ENCODE results near the gene SEMA4D. TPM values are rescaled to one million over a fixed set of nuclear protein-coding genes. Genes with fewer than 3 reads are reported as not detected.

Gene SEMA4D
- total RNA-seq, 1 donor from 2014 or later, result 46.2 TPM

GRCh38 chr9:89523948-89524347, 26.0 kb upstream of the SEMA4D start:
- TF ChIP-seq CTCF (IDR thresholded peaks at IDR 0.05), result no peak
- ATAC-seq, result no peak
- Histone ChIP-seq H3K4me1 (peaks cover 21% of the 10 kb centered on the region), H3K27ac (peak overlapping the region; percentile 18), H3K27me3 (no peaks in the 10 kb centered on the region), H3K9me3 (no peaks in the 10 kb centered on the region), H3K36me3 (no peaks in the 10 kb centered on the region), H3K4me3 (no peak overlapping the region)
- intact Hi-C loops (cut with DNase I), result no loop called here
- DNase-seq, result no peak

GRCh38 chr9:89522959-89523285, 25.0 kb upstream of the SEMA4D start:
- DNase-seq, result no peak
- ATAC-seq, result no peak
- Histone ChIP-seq H3K4me1 (peaks cover 21% of the 10 kb centered on the region), H3K4me3 (no peak overlapping the region), H3K27ac (peak overlapping the region; percentile 12), H3K9me3 (no peaks in the 10 kb centered on the region), H3K36me3 (no peaks in the 10 kb centered on the region), H3K27me3 (no peaks in the 10 kb centered on the region)
- intact Hi-C loops (cut with DNase I), result no loop called here
- TF ChIP-seq CTCF (IDR thresholded peaks at IDR 0.05), result no peak

DNA sequence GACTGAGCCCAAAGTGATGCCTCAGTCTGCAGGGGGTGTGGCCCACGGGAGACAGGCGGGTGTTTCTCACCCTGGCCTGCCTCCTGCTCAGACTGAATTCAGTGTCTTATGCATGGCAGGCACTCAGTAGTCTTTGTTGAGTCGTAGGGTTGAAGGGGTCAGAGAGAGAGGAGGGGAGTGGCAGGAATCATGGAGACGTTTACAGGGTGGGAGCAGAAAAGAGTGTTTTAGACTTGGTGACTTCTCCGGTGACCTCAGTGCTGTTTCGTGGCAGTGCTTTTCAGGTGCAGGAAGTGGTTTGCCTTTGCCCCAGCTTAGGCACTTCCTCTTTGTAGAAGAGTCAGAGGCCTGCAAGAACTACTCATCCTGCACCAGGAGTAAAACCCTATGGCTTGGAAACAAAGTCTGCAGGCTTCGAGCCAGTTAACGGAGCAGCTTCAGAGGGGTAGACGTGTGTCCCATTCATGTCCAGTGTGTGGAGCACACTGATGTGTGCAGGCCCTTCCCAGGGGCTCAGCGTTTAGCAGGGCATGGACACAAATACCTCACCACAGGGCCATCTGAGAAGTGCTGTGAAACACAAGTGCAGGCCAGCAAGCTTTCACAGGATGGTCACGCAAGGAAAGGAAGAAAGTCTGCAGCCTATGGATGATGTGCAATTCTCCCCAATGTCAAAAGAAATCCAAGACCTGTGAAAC, 24.5 kb upstream of the SEMA4D start:
- DNase-seq (no peak), ATAC-seq (peak; percentile 83)
- no peaks in the 10 kb centered on the region for H3K36me3 ChIP-seq
- H3K4me1 ChIP-seq, result peaks cover 21% of the 10 kb centered on the region
- no peak overlapping the region for H3K4me3 ChIP-seq
- no peak for TF ChIP-seq CTCF (IDR thresholded peaks at IDR 0.05)
- no peaks in the 10 kb centered on the region for H3K27me3 ChIP-seq
- H3K9me3 ChIP-seq, result no peaks in the 10 kb centered on the region
- intact Hi-C loops (cut with DNase I), result no loop called here
- peak overlapping the region; percentile 12 for H3K27ac ChIP-seq

DNA sequence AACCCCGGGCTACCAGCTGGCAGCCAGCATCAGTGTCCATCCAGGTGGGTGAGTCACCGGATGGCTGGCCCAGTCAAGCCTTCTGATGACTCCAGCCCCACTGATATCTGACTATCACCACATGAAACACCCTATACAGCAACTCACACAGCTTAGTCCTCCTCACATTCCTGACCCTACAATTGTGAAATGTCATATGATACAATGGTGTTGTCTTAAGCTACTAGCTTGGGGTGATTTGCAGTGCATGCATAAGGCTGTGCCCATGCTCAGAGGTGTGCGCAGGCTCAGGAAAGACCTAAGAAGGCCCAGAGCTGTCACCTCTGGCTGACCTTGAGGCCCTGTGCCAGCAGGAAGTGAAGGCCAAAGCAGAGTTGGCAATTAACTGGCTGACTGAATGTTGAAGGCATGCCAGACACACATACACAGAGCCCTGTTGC, 21.5 kb upstream of the SEMA4D start:
- intact Hi-C loops (cut with DNase I), result no loop called here
- H3K4me3 ChIP-seq, result no peak overlapping the region
- no peak for ATAC-seq

DNA sequence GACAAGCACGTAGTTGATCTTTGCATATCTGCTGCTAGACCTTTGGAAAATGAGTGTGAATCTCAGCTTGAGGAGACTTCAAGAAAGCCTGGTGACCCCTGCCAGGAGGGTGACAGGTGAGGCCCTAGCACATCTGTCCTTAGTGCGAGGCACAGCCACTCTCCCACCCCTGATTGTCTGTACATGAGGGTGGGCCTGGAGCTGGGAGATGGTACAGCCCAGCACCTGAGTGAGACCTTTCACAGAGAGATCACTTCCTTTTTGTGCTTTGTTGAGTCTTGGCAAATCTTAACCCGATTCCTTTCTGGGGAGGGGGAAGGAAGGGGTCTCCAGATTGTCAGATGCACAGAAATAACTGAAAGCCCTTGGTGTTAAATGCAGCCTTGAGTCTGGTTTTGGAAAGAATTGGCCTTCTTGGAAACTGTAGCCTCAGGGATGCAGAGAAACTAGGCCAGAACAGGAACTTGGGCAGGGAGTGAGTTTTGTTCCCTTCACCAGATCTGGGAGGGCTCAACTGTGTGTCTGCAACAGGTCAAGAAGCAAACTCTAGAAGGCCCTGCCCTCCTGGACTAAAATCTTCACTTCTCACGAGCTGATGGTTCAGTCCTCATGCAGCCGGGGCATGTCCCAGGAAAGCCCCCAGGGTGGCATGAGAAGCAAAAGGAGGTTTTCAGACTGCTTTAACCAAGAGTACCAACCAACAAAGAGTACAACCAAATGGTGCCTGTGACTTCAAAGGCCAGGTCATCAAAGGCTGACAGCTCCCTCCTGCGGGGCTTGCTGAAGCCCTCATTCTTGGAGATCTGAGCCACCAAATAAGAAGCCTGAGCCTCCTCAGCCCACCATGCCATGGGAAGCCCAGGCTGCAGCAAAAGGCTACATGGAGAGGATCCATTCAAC, 20.8 kb upstream of the SEMA4D start:
- Histone ChIP-seq H3K27me3 (no peaks in the 10 kb centered on the region), H3K4me1 (peaks cover 11% of the 10 kb centered on the region), H3K4me3 (no peak overlapping the region), H3K9me3 (no peaks in the 10 kb centered on the region), H3K27ac (no peak overlapping the region), H3K36me3 (no peaks in the 10 kb centered on the region)
- intact Hi-C loops (cut with DNase I), result no loop called here
- no peak for DNase-seq
- TF ChIP-seq CTCF (IDR thresholded peaks at IDR 0.05), result no peak
- ATAC-seq, result peak; percentile 33

More for the DNA sequence above, 21.5 kb upstream of the SEMA4D start:
- H3K27ac ChIP-seq, result no peak overlapping the region
- no peak for DNase-seq
- no peak for TF ChIP-seq CTCF (IDR thresholded peaks at IDR 0.05)
- no peaks in the 10 kb centered on the region for H3K27me3 ChIP-seq
- H3K36me3 ChIP-seq, result no peaks in the 10 kb centered on the region
- no peaks in the 10 kb centered on the region for H3K9me3 ChIP-seq
- peaks cover 16% of the 10 kb centered on the region for H3K4me1 ChIP-seq
